HCT116 (cell line): ENCODE measurements around the gene PRKD3. TPM values are rescaled to one million over a fixed set of nuclear protein-coding genes. Genes with fewer than 3 reads are reported as not detected.
A peak's percentile ranks its signal among the peaks of the same experiment; 100 is the strongest.

Experiments
- ATAC-seq: fragments of 200-7000 bp; cut with Tn5 transposase; 2 replicates; pipeline ENCODE4 v1.9.1; 2020; ENCODE audit warnings: mild to moderate bottlenecking, moderate library complexity
- BruUV-seq: library from RNA; stranded (reverse); fragments of 400-500 nt; replicated peaks from 2 replicates; lab custom pipeline; 2021; lab: Mats Ljungman, UMichigan
- CTCF ChIA-PET: fragments of 300-600 bp; sonication (Branson Sonifier 250); formaldehyde crosslinking; loops from one replicate; lab custom pipeline; 2021; ENCODE audit warnings: antibody characterized with exemption; lab: Charles Lee
- POLR2A ChIA-PET: fragments of 300-600, 350-600 bp; sonication (Branson Sonifier 250); formaldehyde crosslinking; loops from one replicate; lab custom pipeline; 2021; ENCODE audit warnings: antibody characterized with exemption; lab: Charles Lee
- RAD21 ChIA-PET, 2 experiments: fragments of 300-600 bp; sonication (Branson Sonifier 250); formaldehyde crosslinking; loops; one replicate each; lab custom pipeline; 2023; ENCODE audit warnings: low total read pairs in 2 of 2; ENCODE audit not compliant: uncharacterized antibody in 2 of 2, unreplicated experiment in 2 of 2, low non-redundant PET in 1 of 2; lab: Charles Lee
- DNase-seq: peaks from one replicate; pipeline ENCODE4 v3.0.0-alpha.2; 2010; ENCODE audit warnings: low read depth, low spot score
- H2AFZ ChIP-seq: fragments of 200-600 bp; shearing (Covaris generic), sonication (generic); 2 replicates; pipeline ENCODE4 v1.6.1; 2017; ENCODE audit warnings: low read depth, mixed run types, mixed read lengths, antibody characterized with exemption, low read length; ENCODE audit not compliant: poor library complexity, severe bottlenecking
- H3K27ac ChIP-seq: 2 replicates; pipeline ENCODE4 v1.5.1; 2012; ENCODE audit warnings: low read depth, low read length
- H3K27me3 ChIP-seq: fragments of 200-600 bp; sonication (generic); 2 replicates; pipeline ENCODE4 v1.6.1; 2016; ENCODE audit warnings: mixed run types, low read length, mixed read lengths; ENCODE audit not compliant: insufficient read depth
- H3K36me3 ChIP-seq, 2 experiments: fragments of 200-500 bp in 1 of 2; fragments of 200-600 bp in 1 of 2; sonication (Bioruptor generic) in 1 of 2; sonication (generic) in 1 of 2; 2 replicates each; pipeline versions ENCODE4 v1.5.1 to v1.6.1; 2014 to 2016; ENCODE audit warnings: low read length in 2 of 2, inconsistent platforms in 1 of 2, mixed read lengths in 1 of 2, mixed run types in 1 of 2; ENCODE audit not compliant: insufficient read depth in 2 of 2, control insufficient read depth in 1 of 2
- H3K4me1 ChIP-seq, 2 experiments: fragments of 200-600 bp in 1 of 2; sonication (generic) in 1 of 2; 2 replicates each; pipeline versions ENCODE4 v1.5.1 to v1.6.1; 2012 to 2017; ENCODE audit warnings: low read length in 2 of 2, inconsistent platforms in 1 of 2, mild to moderate bottlenecking in 1 of 2, mixed read lengths in 1 of 2, mixed run types in 1 of 2, moderate library complexity in 1 of 2; ENCODE audit not compliant: insufficient read depth in 2 of 2, control insufficient read depth in 1 of 2
- H3K4me2 ChIP-seq: fragments of 200-600 bp; sonication (generic); 2 replicates; pipeline ENCODE4 v1.6.1; 2017; ENCODE audit warnings: mixed run types, low read length, mixed read lengths
- H3K4me3 ChIP-seq, 2 experiments: fragments of 200-600 bp in 1 of 2; sonication (generic) in 1 of 2; replicated peaks in 1 of 2; 2 replicates each; pipeline ENCODE4 v1.5.1; 2011 to 2016; ENCODE audit warnings: low read length in 2 of 2, control low read depth in 1 of 2, low read depth in 1 of 2, mild to moderate bottlenecking in 1 of 2, mixed read lengths in 1 of 2, mixed run types in 1 of 2
- H3K79me2 ChIP-seq: fragments of 200-600 bp; sonication (generic); 2 replicates; pipeline ENCODE4 v1.6.1; 2017; ENCODE audit warnings: mild to moderate bottlenecking, mixed run types, low read length, moderate library complexity, mixed read lengths; ENCODE audit not compliant: insufficient read depth
- H3K9ac ChIP-seq: fragments of 200-600 bp; sonication (generic); 2 replicates; pipeline ENCODE4 v1.6.1; 2016; ENCODE audit warnings: low read length, mixed read lengths
- H3K9me2 ChIP-seq: fragments of 200-600 bp; sonication (generic), shearing (Covaris generic); 2 replicates; pipeline ENCODE4 v1.6.1; 2017; ENCODE audit warnings: mixed run types, mild to moderate bottlenecking, moderate library complexity; ENCODE audit not compliant: insufficient read depth
- H3K9me3 ChIP-seq, 2 experiments: fragments of 200-500 bp in 1 of 2; fragments of 200-600 bp in 1 of 2; sonication (Bioruptor generic) in 1 of 2; sonication (generic) in 1 of 2; 2 replicates each; pipeline ENCODE4 v1.6.1; 2014 to 2017; ENCODE audit warnings: low read length in 2 of 2, mixed read lengths in 2 of 2, inconsistent platforms in 1 of 2, low read depth in 1 of 2, mild to moderate bottlenecking in 1 of 2, mixed run types in 1 of 2, moderate library complexity in 1 of 2; ENCODE audit not compliant: control insufficient read depth in 1 of 2, insufficient read depth in 1 of 2
- H4K20me1 ChIP-seq: fragments of 200-600 bp; sonication (generic), shearing (Covaris generic); 2 replicates; pipeline ENCODE4 v1.6.1; 2017; ENCODE audit warnings: mixed run types, mild to moderate bottlenecking, moderate library complexity; ENCODE audit not compliant: insufficient read depth
- ATF3 ChIP-seq: IDR thresholded peaks from 2 replicates; pipeline ENCODE4 v1.6.1; 2012
- CBX3 ChIP-seq: IDR thresholded peaks from 2 replicates; pipeline ENCODE4 v1.6.1; 2012; ENCODE audit warnings: low read depth
- CEBPB ChIP-seq: IDR thresholded peaks from 2 replicates; pipeline ENCODE4 v1.6.1; 2012; ENCODE audit warnings: low read depth
- ELF1 ChIP-seq: IDR thresholded peaks from 2 replicates; pipeline ENCODE4 v1.6.1; 2012; ENCODE audit warnings: low read depth, borderline replicate concordance
- EZH2 ChIP-seq: fragments of 200-600 bp; sonication (generic); IDR thresholded peaks from 2 replicates; pipeline ENCODE4 v1.6.1; 2017; ENCODE audit warnings: antibody characterized with exemption, mixed run types
- FOSL1 ChIP-seq: IDR thresholded peaks from 2 replicates; pipeline ENCODE4 v1.6.1; 2012; ENCODE audit warnings: low read depth
- POLR2A ChIP-seq: IDR thresholded peaks from 2 replicates; pipeline ENCODE4 v1.7.0; 2011; ENCODE audit warnings: borderline replicate concordance; ENCODE audit not compliant: insufficient read depth, insufficient read length; ENCODE audit errors: extremely low read depth
- POLR2AphosphoS5 ChIP-seq: IDR thresholded peaks from 2 replicates; pipeline ENCODE4 v1.6.1; 2011; ENCODE audit warnings: mild to moderate bottlenecking, low read depth, low read length, moderate library complexity
- REST ChIP-seq: IDR thresholded peaks from 2 replicates; pipeline ENCODE4 v1.6.1; 2012; ENCODE audit warnings: low read depth
- SRF ChIP-seq: IDR thresholded peaks from 2 replicates; pipeline ENCODE4 v1.6.1; 2012; ENCODE audit warnings: low read depth
- YY1 ChIP-seq: IDR thresholded peaks from 2 replicates; pipeline ENCODE4 v1.6.1; 2011; ENCODE audit warnings: low read length, low read depth, moderate library complexity, mild to moderate bottlenecking; ENCODE audit not compliant: insufficient replicate concordance; ENCODE audit errors: extremely low read depth
- ZBTB33 ChIP-seq: IDR thresholded peaks from 2 replicates; pipeline ENCODE4 v1.6.1; 2011; ENCODE audit warnings: mild to moderate bottlenecking, low read length, moderate library complexity; ENCODE audit not compliant: insufficient replicate concordance; ENCODE audit errors: extremely low read depth
- intact Hi-C: fragments of 100-400 bp; cut with micrococcal nuclease; formaldehyde crosslinking; loops from 2 replicates; pipeline ENCODE4 v1.10.0; 2022
- total RNA-seq: library from RNA; stranded (reverse); gene quantifications from one replicate; pipeline ENCODE4 v1.2.1, GENCODE V29; 2021; ENCODE audit not compliant: unreplicated experiment

The PRKD3 gene
- total RNA-seq, 1 experiment from 2014 or later, result 13.9 TPM

- intact Hi-C loops, result no loop called here
Observed at GRCh38 chr2:37324536-37324785, 172 bp downstream of the PRKD3 start.

GRCh38 chr2:37323781-37324535, 675 bp downstream of the PRKD3 start:
- Histone ChIP-seq H3K9me3 (no peaks in the 10 kb centered on the region), H3K27ac (no peak overlapping the region), H3K36me3 (no peaks in the 10 kb centered on the region), H2AFZ (peak overlapping the region; percentile 67), H3K4me2 (peak overlapping the region; percentile 93), H3K4me1 (peaks cover 0 to 22% of the 10 kb centered on the region in 2 experiments; a peak in 2 of 4 replicates), H3K9ac (peak overlapping the region; percentile 65), H3K27me3 (peaks cover 15% of the 10 kb centered on the region), H4K20me1 (no peaks in the 10 kb centered on the region), H3K79me2 (no peaks in the 10 kb centered on the region), H3K4me3 (peak overlapping the region; percentile 55 to 70), H3K9me2 (no peaks in the 10 kb centered on the region)
- DNase-seq (no peak), ATAC-seq (peak; percentile 41)
- POLR2A ChIA-PET, result no interaction called here
- intact Hi-C loops, result no loop called here
- no peak for TF ChIP-seq REST
- no peak for TF ChIP-seq ELF1
- TF ChIP-seq YY1, result no peak
- TF ChIP-seq ZBTB33, result no peak
- TF ChIP-seq ATF3, result no peak
- TF ChIP-seq CEBPB, result no peak
- TF ChIP-seq FOSL1, result no peak
- CTCF ChIA-PET, result no interaction called here
- TSS peak; percentile 55 for BruUV-seq
- RAD21 ChIA-PET, result no interaction called here

More at GRCh38 chr2:37324536-37324785, 172 bp downstream of the PRKD3 start:
- H3K9ac ChIP-seq, result peak overlapping the region; percentile 65; the same call in 1 of the 2 replicates
- no peak overlapping the region for H2AFZ ChIP-seq
- ATAC-seq (no peak), DNase-seq (no peak)
- CTCF ChIA-PET, result no interaction called here
- no peaks in the 10 kb centered on the region for H3K36me3 ChIP-seq
- POLR2A ChIA-PET, result no interaction called here
- RAD21 ChIA-PET, result no interaction called here
- H3K4me1 ChIP-seq, result peaks cover 0 to 22% of the 10 kb centered on the region in 2 experiments; a peak in 2 of 4 replicates
- no peaks in the 10 kb centered on the region for H3K9me2 ChIP-seq
- peak overlapping the region; percentile 93 for H3K4me2 ChIP-seq
- no peaks in the 10 kb centered on the region for H3K79me2 ChIP-seq
- H3K4me3 ChIP-seq, result peak overlapping the region; percentile 55 to 70; a peak in 3 of 4 replicates
- peaks cover 15% of the 10 kb centered on the region for H3K27me3 ChIP-seq
- no peaks in the 10 kb centered on the region for H3K9me3 ChIP-seq
- TF ChIP-seq POLR2A, result no peak
- no peak for TF ChIP-seq EZH2
- peak; percentile 60 for TF ChIP-seq POLR2AphosphoS5
- 0 out of 2 replicates have a peak, but pooled peaks have one; percentile 2 for TF ChIP-seq CBX3
- TF ChIP-seq CEBPB, result no peak
- no peak for TF ChIP-seq SRF
- BruUV-seq, result no TSS peak
- H4K20me1 ChIP-seq, result no peaks in the 10 kb centered on the region
- H3K27ac ChIP-seq, result no peak overlapping the region
